Chondrocyte (in vitro differentiated cells): ENCODE data around the gene PMP22. TPM values are rescaled to one million over a fixed set of nuclear protein-coding genes. Genes with fewer than 3 reads are reported as not detected.

Experiments
- DNase-seq: peaks from one replicate; pipeline ENCODE4 v3.0.0; 2021; ENCODE audit warnings: mixed read lengths, low spot score
- H3K27ac Mint-ChIP-seq: one replicate; pipeline ENCODE4 v1.8.0; 2021; ENCODE audit warnings: mild to moderate bottlenecking, moderate library complexity, mixed read lengths; ENCODE audit not compliant: unreplicated experiment
- H3K27me3 Mint-ChIP-seq: 2 replicates; pipeline ENCODE4 v1.8.0; 2021; ENCODE audit warnings: low read depth, mixed read lengths
- H3K36me3 Mint-ChIP-seq: 2 replicates; pipeline ENCODE4 v1.8.0; 2021; ENCODE audit warnings: low read depth, mixed read lengths
- H3K4me1 Mint-ChIP-seq: 2 replicates; pipeline ENCODE4 v1.8.0; 2021; ENCODE audit warnings: low read depth, mild to moderate bottlenecking, mixed read lengths
- H3K4me3 Mint-ChIP-seq: one replicate; pipeline ENCODE4 v1.8.0; 2021; ENCODE audit warnings: mild to moderate bottlenecking, moderate library complexity, mixed read lengths; ENCODE audit not compliant: unreplicated experiment
- H3K9me3 Mint-ChIP-seq: 2 replicates; pipeline ENCODE4 v1.8.0; 2021; ENCODE audit warnings: low read depth, mixed read lengths
- total RNA-seq: library from RNA; stranded (reverse); gene quantifications from 3 replicates; pipeline ENCODE4 v1.2.1, GENCODE V29; 2021
- TF ChIP-seq, protein P1 (sequence below): fragments of 200-600 bp; sonication (generic); IDR thresholded peaks from 2 replicates; pipeline ENCODE4 v1.5.0; 2021; ENCODE audit warnings: antibody characterized with exemption, mild to moderate bottlenecking, moderate library complexity

The PMP22 gene
- total RNA-seq, 1 donor from 2014 or later, result 152 TPM

- no peaks in the 10 kb centered on the region for H3K36me3 Mint-ChIP-seq
- no peak overlapping the region for H3K4me3 Mint-ChIP-seq
- DNase-seq, result no peak
- peaks cover 8% of the 10 kb centered on the region for H3K9me3 Mint-ChIP-seq
- peaks cover 28% of the 10 kb centered on the region for H3K4me1 Mint-ChIP-seq
- TF ChIP-seq, protein P1, sequence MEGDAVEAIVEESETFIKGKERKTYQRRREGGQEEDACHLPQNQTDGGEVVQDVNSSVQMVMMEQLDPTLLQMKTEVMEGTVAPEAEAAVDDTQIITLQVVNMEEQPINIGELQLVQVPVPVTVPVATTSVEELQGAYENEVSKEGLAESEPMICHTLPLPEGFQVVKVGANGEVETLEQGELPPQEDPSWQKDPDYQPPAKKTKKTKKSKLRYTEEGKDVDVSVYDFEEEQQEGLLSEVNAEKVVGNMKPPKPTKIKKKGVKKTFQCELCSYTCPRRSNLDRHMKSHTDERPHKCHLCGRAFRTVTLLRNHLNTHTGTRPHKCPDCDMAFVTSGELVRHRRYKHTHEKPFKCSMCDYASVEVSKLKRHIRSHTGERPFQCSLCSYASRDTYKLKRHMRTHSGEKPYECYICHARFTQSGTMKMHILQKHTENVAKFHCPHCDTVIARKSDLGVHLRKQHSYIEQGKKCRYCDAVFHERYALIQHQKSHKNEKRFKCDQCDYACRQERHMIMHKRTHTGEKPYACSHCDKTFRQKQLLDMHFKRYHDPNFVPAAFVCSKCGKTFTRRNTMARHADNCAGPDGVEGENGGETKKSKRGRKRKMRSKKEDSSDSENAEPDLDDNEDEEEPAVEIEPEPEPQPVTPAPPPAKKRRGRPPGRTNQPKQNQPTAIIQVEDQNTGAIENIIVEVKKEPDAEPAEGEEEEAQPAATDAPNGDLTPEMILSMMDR, result no peak
- H3K27me3 Mint-ChIP-seq, result no peaks in the 10 kb centered on the region
- H3K27ac Mint-ChIP-seq, result no peak overlapping the region
Measured at GRCh38 chr17:15287538-15288267, 22.6 kb upstream of the PMP22 start.

DNA sequence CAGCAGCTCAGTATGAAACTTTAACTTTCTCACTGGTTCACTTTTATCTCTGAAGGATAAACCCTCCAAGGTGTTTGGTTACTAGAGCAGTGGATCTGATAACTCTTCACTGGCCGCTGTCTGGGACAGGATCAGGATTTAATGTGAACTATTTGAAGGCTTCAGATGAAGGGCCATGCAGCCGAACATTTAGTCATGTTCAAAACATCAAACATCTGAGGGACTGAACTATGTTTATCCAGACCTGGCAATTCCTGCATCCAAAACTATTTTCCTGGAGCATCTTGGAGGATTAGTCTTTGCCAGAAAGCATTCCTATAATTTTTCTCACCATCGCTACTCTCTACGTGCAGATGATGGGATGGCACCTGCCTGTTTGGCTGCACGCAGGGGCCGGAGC, 20.3 kb upstream of the PMP22 start:
- H3K27ac Mint-ChIP-seq, result no peak overlapping the region
- no peak for DNase-seq

GRCh38 chr17:15284537-15284936, 19.4 kb upstream of the PMP22 start:
- Mint-ChIP-seq H3K4me1 (peaks cover 10% of the 10 kb centered on the region), H3K27ac (no peak overlapping the region), H3K4me3 (no peak overlapping the region), H3K27me3 (no peaks in the 10 kb centered on the region), H3K36me3 (no peaks in the 10 kb centered on the region), H3K9me3 (peaks cover 5% of the 10 kb centered on the region)
- no peak for DNase-seq
- TF ChIP-seq, protein P1, result no peak

More for the DNA sequence above, 20.3 kb upstream of the PMP22 start:
- Mint-ChIP-seq H3K9me3 (peaks cover 5% of the 10 kb centered on the region), H3K36me3 (no peaks in the 10 kb centered on the region), H3K4me1 (peaks cover 13% of the 10 kb centered on the region), H3K27me3 (no peaks in the 10 kb centered on the region), H3K4me3 (no peak overlapping the region)
- TF ChIP-seq, protein P1, result no peak

- TF ChIP-seq, protein P1, result no peak
- H3K4me3 Mint-ChIP-seq, result no peak overlapping the region
- no peak for DNase-seq
- no peaks in the 10 kb centered on the region for H3K27me3 Mint-ChIP-seq
- H3K27ac Mint-ChIP-seq, result no peak overlapping the region
- H3K36me3 Mint-ChIP-seq, result no peaks in the 10 kb centered on the region
- peaks cover 5% of the 10 kb centered on the region for H3K9me3 Mint-ChIP-seq
- peaks cover 7% of the 10 kb centered on the region for H3K4me1 Mint-ChIP-seq
Measured at GRCh38 chr17:15284107-15284506, 19.0 kb upstream of the PMP22 start.

DNA sequence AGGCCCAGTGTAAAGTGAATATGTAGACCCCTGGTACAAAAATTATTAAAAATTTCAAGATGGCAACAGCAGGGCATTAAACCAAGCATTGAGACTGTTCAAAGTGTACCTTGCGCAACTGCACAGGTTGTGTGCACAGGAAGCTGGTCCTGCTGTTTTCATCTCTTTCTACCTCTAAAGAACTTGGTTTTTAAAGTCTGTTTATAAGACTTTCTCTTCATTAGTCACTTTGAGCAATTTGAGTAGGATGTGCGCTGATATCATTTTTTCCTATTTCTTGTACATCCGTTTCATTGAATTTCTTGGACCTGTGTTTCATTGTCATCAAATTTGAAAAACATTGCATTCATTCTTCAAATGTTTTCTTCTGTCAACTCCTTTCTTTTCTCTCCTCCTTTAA, 16.8 kb upstream of the PMP22 start:
- H3K9me3 Mint-ChIP-seq, result peaks cover 2% of the 10 kb centered on the region
- no peak overlapping the region for H3K4me3 Mint-ChIP-seq
- H3K27me3 Mint-ChIP-seq, result no peaks in the 10 kb centered on the region
- H3K4me1 Mint-ChIP-seq, result peaks cover 12% of the 10 kb centered on the region
- no peaks in the 10 kb centered on the region for H3K36me3 Mint-ChIP-seq
- TF ChIP-seq, protein P1, result no peak
- no peak overlapping the region for H3K27ac Mint-ChIP-seq
- no peak for DNase-seq
